NCI-H460 (cell line): ENCODE results near the gene NDUFA11. TPM values are rescaled to one million over a fixed set of nuclear protein-coding genes. Genes with fewer than 3 reads are reported as not detected.

Experiments
- DNase-seq: peaks from one replicate; pipeline ENCODE4 v3.0.0-alpha.2; 2016; ENCODE audit warnings: low read depth; ENCODE audit errors: extremely low read depth
- total RNA-seq: library from RNA; depleted of rRNA; stranded (reverse); fragments of >200 nt; shearing (Covaris generic); gene quantifications from 2 replicates; pipeline ENCODE4 v1.2.3, GENCODE V29; 2014

Gene NDUFA11
- total RNA-seq, 1 experiment from 2014 or later = 103 TPM

GRCh38 chr19:5913739-5914357 lies 10.3 kb upstream of the NDUFA11 start, which contains the start of gene CAPS:
Gene CAPS, plus strand, starts transcription at chr19:5914254. Its CDS starts 153 bp downstream, at chr19:5914407.
- peak; percentile 23 for DNase-seq

- no peak for DNase-seq
These were observed 7.8 kb upstream of the NDUFA11 start for GRCh38 chr19:5911366-5911765.

- no peak for DNase-seq
These were observed 7.0 kb upstream of the NDUFA11 start for GRCh38 chr19:5910638-5910907.

GRCh38 chr19:5908773-5909442 lies 5.3 kb upstream of the NDUFA11 start:
- no peak for DNase-seq

GRCh38 chr19:5907241-5907640 lies 3.7 kb upstream of the NDUFA11 start:
- no peak for DNase-seq

- DNase-seq = no peak
These were observed 1.7 kb upstream of the NDUFA11 start for GRCh38 chr19:5905114-5905778.

- DNase-seq = peak; percentile 100
These were observed 943 bp upstream of the NDUFA11 start, which contains the start of gene VMAC for GRCh38 chr19:5904352-5905113. Gene VMAC, plus strand, starts transcription at chr19:5904872. Its CDS starts 19 bp downstream, at chr19:5904891.

GRCh38 chr19:5903056-5903623 lies 450 bp downstream of the NDUFA11 start:
- DNase-seq = no peak

GRCh38 chr19:5900976-5901375 lies 2.6 kb downstream of the NDUFA11 start:
- no peak for DNase-seq

GRCh38 chr19:5899728-5900526 lies 3.7 kb downstream of the NDUFA11 start:
- DNase-seq = no peak

- DNase-seq = no peak
These were observed 6.2 kb downstream of the NDUFA11 start for GRCh38 chr19:5897189-5897969.

GRCh38 chr19:5896365-5897076 lies 7.1 kb downstream of the NDUFA11 start:
- no peak for DNase-seq

GRCh38 chr19:5895890-5896289 lies 7.7 kb downstream of the NDUFA11 start:
- no peak for DNase-seq

GRCh38 chr19:5895409-5895808 lies 8.2 kb downstream of the NDUFA11 start:
- no peak for DNase-seq

GRCh38 chr19:5894704-5895349 lies 8.8 kb downstream of the NDUFA11 start:
- no peak for DNase-seq

GRCh38 chr19:5893907-5894703 lies 9.5 kb downstream of the NDUFA11 start:
- no peak for DNase-seq

GRCh38 chr19:5893296-5893903 lies 10.2 kb downstream of the NDUFA11 start:
- no peak for DNase-seq
